GM19467 (cell line): ENCODE data around the gene STXBP4.

Source experiments
- ATAC-seq: cut with Tn5 transposase; IDR thresholded peaks from one replicate; pipeline ENCODE4 v1.9.1; 2021; ENCODE audit warnings: mild to moderate bottlenecking, moderate library complexity; ENCODE audit not compliant: unreplicated experiment

The STXBP4 gene

DNA sequence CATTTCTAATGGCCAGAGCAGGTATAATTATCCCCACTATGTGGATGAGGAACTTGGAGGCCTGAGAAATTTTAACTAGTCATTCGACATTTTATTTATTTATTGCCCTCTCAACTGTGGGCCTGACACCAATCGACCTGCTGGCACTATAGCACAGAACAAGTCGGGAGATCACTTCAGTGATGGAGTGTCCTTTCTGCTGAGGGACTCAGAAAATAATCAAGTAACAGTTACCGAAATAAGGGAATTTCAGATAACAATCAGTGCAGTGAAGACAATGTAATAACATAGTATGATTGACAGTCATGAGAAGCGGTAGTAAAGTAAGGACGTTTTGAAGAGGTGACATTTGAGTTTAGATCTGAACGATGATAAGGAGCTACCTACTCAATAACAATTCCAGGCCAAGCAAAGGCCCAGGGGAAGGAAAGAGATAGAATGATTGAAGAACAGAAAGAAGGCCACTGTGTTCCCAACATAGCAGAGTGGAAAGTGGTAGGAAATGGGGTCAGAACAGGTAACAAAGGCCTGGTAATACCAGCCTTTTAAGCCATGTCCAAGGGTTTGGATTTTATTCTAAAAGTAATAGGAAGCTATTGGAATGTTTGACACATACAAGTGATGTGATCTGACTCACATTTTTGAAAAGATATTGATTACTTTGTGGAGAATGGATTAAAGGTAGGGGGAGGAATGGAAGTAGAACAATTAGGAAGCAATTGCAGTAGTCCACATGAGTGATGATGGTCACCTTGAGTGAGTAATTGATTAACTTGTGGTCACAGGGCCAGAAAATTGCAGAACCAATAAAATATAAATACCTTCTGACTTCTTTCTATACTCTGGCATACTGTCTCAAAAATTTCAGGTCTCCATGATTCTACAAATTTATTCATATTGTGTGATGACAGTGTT, 1.4 kb downstream of the STXBP4 start:
- ATAC-seq = no peak

DNA sequence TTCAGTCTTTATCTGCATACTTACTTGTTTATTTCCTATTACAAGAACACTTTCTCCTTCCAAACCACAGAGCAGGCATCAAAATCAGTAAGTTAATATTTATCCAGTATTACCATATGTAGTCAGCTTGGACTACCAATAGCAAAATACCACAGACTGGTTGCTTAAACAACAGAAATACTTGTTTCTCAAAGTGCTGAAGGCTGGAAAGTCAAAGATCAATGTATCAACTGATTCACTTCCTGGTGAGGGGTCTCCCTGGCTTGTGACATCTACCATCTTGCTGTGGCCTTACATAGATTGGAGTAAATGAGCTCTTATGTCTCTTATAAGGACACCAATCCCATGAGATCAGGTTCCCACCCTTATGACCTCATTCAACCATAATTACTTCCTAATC, 2.6 kb downstream of the STXBP4 start:
- no peak for ATAC-seq

- ATAC-seq = no peak
Measured at GRCh38 chr17:54971901-54972300, 3.3 kb downstream of the STXBP4 start.

GRCh38 chr17:54972406-54973138, 4.0 kb downstream of the STXBP4 start:
- no peak for ATAC-seq

GRCh38 chr17:54974759-54975158, 6.2 kb downstream of the STXBP4 start:
- ATAC-seq = no peak

DNA sequence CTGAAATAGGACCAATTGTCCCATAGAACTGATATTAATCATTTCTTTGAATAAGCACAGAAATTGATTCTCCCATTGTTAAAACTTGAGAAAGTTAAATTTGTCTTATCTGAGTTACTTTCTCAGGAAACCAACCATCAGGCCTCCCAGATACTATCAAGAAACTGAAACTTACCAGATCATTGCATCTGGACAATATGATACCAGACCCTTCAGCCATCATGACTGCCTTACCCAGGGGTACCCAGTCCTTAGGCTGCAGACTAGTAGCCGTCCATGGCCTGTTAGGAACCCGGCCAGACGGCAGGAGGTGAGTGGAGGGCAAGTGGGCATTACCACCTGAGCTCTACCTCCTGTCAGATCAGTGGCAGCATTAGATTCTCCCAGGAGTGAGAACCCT, 7.8 kb downstream of the STXBP4 start:
- ATAC-seq = no peak

DNA sequence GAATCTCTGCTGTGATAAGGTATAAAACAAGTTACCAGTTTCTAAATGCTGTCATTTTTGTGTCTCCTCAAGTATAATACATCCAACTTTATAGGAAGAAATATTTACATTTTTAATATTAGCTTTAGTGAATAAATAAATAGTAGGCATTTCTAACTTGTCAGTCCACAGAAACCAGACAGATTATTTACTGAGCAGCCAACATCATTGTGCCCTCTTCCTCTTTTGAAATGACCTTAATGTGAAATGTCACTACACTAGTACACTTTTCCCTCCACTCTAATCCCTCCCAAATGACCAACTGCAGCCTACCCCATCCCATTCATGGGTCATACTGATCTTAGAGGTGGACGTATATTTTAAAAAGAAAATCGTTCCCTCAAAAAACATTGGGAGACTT, 9.2 kb downstream of the STXBP4 start:
- no peak for ATAC-seq

GRCh38 chr17:54979657-54980056, 11.1 kb downstream of the STXBP4 start:
- ATAC-seq = no peak

DNA sequence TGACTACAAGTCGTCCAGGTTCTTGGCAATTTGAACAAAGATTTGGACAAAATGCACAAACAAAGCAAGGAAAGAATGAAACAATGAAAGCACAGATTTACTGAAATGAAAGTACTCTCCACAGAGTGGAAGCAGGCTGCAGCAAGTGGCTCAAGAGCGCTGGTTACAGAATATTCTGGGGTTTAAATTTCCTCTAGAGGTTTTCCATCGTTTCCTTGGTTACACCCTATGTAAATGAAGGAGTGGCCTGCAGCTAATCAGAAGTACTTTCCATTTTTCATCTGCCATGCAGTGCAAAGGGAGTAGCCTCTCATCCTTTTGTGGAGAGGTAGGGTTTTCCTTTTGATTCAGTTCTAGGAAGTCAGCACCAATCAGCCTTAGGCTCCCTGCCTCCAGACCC, 11.8 kb downstream of the STXBP4 start:
- ATAC-seq = no peak

- ATAC-seq = no peak
Measured at GRCh38 chr17:54982399-54982798, 13.8 kb downstream of the STXBP4 start.

DNA sequence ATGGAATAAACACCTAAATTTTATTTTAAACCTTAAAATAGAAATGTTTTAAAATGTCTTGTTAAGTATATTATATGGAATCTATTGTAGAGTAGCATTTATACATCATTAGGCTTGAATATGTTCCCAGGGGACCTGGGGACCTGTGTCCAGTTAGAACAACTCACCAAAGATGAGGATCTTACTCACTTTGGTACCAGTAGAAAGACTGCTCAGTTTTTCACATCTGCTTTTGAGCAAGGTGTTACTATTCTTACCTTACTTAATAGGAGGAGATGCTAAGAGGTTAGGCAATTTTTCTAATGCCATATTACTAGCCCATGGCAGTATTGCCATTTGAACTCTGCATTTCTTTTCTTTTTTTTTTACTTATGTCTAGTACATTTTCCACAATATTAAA, 14.7 kb downstream of the STXBP4 start:
- ATAC-seq = no peak

GRCh38 chr17:54985476-54985875, 16.9 kb downstream of the STXBP4 start:
- ATAC-seq = no peak

- no peak for ATAC-seq
Measured at GRCh38 chr17:54990118-54990517, 21.6 kb downstream of the STXBP4 start.

GRCh38 chr17:54991567-54991966, 23.0 kb downstream of the STXBP4 start:
- no peak for ATAC-seq

- ATAC-seq = peak; percentile 67
Measured at GRCh38 chr17:54992797-54993639, 24.5 kb downstream of the STXBP4 start.

GRCh38 chr17:54996441-54996840, 27.9 kb downstream of the STXBP4 start:
- no peak for ATAC-seq

GRCh38 chr17:55002458-55002857, 33.9 kb downstream of the STXBP4 start:
- ATAC-seq = no peak

DNA sequence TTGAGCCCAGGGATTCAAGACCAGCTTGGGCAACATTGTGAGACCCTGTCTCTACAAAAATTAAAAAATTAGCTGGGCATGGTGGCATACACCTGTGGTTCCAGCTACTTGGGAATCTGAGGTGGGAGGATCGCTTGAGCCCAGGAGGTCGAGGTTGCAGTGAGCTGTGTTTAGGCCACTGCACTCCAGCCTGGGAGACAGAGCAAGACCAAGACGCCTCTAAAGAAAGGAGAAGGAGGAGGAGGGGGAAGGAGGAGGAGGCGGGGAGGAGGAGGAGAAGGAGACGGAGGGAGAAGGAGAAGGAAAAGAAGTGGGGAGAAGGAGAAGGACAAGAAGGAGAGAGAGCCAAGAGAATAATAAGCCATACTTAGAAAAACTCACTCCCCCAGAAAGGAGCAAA, 35.9 kb downstream of the STXBP4 start:
- ATAC-seq = no peak

GRCh38 chr17:55005520-55005919, 37.0 kb downstream of the STXBP4 start:
- ATAC-seq = no peak

DNA sequence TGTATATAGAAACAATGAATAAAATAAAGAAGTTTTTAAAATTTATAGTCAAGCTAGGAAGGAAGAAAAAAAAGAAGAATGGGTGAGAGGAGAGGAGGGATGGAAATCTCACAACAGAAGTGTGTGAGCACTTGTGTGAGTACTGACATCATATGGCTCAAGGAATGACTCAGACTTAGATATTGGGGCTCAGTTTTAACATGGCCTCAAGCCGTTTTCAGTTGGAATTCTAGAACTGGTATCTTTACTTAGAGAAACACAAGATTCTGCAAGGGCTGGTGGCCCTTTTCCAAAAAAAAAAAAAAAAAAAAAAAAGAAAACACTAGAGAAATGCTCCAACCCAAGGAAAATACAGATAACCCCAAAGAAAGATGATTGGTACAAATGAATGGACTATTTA, 55.1 kb downstream of the STXBP4 start:
- ATAC-seq = no peak

DNA sequence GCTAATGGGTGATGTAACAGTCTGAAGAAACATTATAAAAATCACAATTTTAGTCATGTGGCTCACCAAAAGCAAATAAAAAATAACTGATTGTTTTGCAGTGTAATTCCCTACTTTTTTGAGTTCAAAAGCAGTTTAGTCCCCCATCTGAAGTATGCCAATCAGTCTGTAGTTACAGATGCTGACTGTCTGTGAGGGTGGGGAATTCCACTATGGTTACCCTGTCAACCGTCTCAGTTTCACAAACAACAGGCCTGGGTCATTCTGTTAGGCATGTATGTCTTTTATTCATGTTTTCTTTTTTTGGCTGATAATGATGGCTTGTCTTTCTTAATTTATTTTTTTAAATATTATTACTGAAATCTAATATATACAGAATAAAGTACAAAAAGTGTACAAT, 69.3 kb downstream of the STXBP4 start:
- peak; percentile 94 for ATAC-seq
